ENCODE results near the gene LST1.

- no peak for TF ChIP-seq POLR2A (IDR thresholded peaks at IDR 0.05; ENCODE audit: low read length)
- TF ChIP-seq GATA1 (IDR thresholded peaks at IDR 0.05; ENCODE audit: low read depth, low read length) = no peak
Observed at GRCh38 chr6:31586599-31587281, 663 bp downstream of the LST1 start.

Data from erythroblast (primary cell).